Glomerular visceral epithelial cell (primary cell): ENCODE measurements around the gene STAT4.
"Not testable (repeated sequence)": the region's sequence is repeated elsewhere in the genome, so short reads cannot be mapped to it uniquely, and the experiment has no call there.

Experiments
- DNase-seq: peaks from one replicate; pipeline ENCODE4 v3.0.0-alpha.2; 2016; ENCODE audit errors: extremely low spot score

The STAT4 gene

DNA sequence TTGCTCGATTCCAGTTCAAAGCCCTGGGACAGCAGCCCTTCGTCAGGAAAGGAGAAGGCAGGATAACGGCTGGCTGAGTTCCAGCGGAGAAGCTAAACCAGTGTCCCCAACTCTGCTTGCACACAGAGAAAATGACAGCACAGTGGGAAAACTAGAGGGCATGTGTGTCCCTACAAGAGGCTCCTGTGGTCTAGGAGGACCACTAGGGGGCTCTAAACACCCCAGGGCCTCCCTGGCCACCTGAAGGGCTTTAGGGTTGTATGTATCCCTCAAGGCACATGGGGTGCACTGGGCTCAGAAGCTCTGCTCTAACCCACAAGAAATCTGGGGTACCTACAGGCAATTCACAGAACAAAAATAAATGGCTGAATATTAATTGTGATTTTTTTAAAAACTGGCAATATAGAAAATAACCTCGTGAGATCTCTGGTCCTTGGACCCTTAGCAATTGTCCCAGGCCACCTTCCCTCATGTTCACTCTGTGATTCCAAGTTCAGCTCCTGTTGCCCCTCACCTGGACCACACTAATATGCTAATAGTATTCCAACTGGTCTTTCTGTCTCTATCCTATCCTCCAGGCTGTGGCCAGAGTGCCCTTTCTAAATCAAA lies 154.4 kb downstream of the STAT4 start:
- DNase-seq = peak; percentile 58

DNA sequence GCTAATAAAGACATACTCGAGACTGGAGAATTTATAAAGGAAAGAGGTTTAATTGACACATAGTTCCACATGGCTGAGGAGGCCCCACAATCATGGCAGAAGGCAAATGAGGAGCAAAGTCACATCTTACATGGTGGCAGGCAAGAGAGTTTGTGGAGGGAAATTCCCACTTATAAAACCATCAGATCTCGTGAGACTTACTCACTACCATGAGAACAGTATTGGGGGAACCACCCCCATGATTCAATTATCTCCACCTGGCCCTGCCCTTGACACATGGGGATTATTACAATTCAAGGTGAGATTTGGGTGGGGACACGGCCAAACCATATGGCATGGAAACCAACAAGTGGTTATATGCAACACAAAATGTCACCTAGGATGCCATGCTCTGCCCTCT lies 155.5 kb downstream of the STAT4 start:
- not testable (repeated sequence) for DNase-seq

DNA sequence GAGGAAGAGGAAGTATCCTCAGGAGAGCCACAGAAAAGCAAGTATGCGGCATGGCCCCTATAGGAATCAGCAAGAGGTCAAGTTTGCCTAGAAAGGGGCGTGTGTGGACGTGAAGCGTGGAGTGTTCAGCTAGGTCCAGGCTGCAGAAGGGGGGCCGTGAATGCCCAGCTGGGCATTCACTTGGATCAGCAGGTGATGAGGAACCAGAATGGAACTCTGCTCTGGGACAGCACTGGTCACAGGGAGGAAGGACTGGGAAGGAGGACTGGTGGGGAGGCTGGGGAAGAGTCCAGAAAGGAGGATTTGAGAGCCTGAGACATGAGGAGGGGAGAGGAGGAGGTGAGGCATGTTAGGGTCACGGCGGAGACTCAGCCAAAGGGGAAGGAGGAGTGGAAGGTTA lies 156.6 kb downstream of the STAT4 start:
- DNase-seq = no peak

DNA sequence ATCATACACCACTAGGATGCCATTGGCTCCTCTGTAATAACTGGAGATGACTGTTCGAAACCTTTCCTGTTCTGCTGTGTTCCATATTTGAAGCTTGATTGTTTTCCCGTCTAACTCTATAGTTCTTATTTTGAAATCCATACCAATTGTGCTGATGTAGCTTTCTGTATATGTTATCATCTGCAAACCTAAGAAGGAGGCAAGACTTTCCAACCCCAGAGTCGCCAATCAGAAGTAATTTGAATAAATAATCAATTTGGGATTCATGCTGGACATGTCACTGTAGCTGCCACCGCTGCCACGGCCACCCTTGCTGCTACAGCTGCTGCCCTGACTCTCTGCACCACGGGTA lies 157.5 kb downstream of the STAT4 start:
- DNase-seq = no peak

DNA sequence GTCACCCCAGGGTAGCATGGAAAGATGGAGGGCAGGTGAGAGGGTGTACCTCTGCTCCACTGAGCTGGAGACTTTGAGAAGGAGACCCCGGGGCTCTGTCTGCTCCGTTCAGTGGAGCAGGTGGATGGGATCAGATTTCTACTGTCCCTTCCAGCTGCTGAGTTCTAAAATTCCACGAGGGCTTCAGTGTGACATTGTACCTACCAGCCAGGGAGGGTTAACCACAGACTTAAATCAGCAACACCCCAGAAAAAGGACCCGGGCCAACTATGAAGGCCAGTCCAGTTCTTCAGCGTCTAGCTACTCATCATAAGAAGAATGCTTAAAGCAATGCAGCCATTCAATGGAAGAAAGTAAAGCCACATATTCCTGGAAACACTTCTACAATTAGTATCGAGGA lies 160.7 kb downstream of the STAT4 start:
- DNase-seq = no peak

DNA sequence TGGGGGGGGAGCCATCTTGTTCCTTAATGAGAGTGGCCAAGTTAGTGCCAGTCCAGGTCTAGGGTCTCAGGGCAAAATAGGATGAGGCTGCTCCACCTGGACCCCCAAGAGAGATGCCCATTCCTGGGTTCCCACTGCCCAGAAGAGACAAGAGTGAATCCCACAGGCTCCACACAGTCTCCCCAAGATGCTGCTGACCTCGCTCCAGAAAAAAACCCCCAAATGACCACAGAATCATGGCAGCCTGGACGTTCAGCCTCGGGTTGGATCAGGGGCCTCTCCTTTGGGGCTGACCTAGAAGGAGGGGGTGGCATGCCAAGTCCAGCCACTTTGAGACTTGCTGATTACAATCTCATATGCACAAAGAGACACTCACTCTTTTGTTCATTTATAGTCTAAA lies 161.9 kb downstream of the STAT4 start:
- DNase-seq = no peak

DNA sequence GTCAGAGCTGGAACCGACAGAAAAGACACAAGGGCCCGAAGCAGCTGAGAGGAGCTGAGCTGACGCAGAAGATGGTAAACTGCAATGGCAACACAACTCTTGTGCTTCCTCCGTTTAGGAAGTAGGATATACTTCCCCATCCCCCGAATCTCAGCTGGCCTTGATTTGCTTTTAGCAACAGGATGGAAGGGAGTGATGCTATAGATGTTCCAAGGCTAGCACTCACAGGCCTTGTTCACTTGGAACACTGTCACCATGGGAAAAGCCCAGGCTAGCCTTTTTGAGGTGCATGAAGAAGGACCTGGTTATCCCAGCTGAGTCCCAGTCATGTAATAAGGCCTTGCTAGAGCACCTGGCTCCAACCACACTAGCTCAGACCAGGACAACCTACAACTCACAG lies 162.9 kb downstream of the STAT4 start:
- no peak for DNase-seq

DNA sequence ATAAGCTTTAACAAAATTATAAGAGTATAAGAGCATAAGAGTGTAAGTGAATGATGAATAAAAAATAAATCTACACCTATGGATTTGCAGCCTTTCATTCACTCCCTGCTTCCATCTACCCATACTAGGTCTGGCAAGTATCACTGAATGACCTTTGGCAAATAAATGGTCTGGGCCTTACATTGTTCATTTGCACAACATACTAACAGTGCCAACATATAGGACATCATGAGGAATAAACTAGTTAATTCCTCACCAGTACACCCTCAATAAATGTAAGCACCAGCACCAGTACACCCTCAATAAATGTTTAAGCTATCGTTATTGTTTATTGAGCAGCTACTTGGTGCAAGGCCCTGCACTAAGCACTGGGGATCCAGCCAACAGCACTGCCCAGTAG lies 163.7 kb downstream of the STAT4 start:
- DNase-seq = no peak

DNA sequence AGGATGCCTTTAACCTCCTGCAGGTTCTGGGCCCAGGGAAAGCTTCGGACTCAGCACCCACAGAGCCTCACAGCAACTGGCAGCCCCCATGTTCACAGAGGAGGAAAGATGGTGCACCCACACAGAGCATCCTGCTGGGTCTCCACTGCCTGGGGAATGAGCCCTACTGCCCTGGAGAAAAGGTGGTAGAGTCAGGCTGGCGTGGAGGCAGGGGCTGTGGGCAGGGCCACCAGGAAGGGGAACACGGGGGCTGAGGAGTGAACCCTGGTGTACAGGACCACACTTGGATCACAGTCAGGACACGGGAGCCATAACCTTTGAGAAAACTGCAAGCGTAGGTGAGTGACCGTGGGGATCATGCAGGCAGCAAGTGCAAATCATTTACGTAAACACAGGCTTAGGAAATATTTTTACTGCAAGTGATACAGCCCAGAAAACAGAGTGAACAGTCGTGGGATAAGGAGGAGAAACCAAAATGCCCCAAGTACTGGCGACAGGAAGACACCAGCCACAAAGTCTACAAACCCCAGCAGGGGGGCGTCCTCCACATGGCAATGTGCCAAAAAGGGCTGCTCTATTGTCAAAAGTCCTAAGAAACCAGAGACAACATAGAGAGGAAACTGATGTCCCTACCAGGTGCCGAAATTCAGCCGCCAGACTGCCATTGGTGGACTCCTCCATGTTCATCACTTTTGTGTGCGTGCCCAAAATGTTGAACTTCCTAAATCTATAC lies 164.4 kb downstream of the STAT4 start:
- DNase-seq = no peak

DNA sequence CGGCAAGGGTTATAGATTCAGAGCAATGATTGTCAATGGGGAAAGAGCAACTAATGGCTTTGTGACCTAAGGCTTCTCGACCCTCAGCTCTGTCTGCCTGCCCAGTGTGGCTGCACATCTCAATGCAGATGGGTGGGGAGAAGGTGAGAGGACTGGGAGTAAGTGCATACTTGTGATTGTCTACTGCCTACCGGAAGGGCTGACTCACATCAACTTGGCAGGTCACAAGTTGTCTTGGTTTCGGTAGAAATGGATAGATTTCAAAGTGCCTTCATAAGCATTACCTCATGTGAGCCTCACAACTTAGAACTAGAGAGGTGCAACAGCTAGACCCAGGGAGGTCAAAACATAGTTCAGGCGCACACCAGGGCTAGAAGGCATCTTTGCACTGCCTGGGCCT lies 166.2 kb downstream of the STAT4 start:
- DNase-seq = peak; percentile 70

DNA sequence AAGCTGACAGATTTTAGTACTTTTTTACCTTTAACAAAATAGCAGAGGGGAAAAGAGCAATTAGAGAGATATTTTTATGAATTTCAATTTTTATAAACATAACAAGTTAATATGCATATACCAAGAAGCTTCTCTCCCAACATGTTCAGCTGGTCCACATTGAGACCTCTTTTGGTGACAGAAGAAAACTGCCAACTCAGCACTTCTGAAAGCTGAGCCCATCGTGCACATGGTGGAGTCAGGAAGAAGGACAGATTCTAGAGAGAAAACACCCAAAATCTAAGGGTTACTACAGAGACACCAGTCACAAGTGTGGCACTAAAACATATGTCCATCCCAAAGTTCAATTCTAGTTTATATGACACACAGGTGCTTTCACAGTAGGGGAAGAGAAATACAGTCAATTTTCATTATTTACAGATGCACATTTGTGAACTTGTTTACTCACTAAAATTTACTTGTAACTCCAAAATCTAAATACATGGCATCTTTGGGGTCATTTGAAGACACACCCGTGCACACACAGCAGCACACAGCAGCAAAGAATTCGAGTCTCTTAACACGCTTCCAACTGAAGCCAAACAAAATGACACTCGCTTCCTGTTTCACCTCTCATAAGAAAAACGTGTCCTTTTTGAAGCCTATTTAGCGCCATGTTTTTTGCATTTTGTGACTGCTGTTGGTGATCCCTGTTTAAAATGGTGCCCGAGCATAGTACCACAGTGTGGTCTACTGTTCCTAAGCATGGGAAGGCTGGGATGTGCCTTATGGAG lies 168.3 kb downstream of the STAT4 start:
- no peak for DNase-seq

DNA sequence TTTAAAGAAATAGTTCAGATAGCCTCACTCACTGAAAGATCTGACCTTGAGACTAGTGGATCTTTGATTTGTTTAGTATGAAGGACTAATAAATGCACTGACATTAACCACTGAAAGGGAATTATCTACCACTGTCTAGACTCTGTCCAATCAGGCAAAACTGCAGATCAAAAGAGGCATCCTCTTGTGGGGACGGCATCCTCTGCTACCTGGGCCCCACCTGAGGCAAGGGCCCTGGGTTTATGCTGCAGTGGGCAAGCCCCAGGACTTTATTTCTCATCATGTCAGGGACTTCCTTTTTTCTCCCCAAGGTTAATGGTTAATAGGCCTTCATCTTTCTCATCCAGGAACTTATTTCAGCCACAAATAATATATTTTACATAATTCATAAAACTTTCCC lies 169.1 kb downstream of the STAT4 start:
- no peak for DNase-seq

DNA sequence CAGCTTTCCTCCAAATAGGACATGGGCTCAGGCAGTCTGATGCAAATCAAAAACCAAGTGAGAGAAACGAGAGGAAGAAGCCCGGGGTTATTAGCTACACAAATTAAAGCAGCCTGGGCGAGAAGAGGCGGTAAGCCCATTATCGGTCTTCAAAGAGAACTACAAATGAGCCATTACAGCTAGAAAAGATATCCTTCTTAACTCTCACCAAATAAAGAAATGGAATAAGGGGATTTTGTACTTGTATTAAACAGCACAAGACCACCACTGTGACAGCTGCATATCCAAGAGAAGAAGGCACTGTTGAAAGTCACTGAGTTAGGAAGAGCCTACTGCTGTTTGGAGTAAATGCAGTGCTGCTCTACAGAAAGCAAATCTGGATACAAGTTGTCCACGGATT lies 169.5 kb downstream of the STAT4 start:
- no peak for DNase-seq

DNA sequence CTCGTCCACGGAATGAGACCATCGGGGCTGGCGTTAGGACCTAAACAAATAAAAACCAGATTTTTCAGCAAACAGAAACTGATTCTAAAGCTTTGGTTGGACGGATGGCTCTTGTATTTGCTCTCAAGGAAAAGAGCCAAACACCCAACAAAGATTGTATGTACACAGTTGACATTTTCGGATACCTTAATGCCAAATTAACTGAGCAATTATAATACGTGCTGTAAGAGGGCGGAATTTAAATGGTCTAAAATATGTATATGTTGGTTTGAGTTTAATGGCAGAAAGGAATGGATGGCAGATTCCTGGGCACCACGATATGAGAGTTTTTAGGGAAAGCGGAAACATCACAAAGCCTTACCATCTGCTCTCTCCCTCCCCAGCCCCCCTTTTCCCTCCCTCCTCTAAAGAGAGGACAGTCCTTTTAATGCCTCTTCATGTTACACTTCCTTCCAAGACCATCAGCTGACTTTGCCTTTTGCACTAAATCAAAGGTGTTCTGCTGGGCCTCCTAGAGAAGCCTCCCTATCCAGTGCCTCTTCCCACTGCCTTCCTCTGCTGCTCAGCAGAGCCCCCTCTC lies 170.1 kb downstream of the STAT4 start:
- DNase-seq = no peak

DNA sequence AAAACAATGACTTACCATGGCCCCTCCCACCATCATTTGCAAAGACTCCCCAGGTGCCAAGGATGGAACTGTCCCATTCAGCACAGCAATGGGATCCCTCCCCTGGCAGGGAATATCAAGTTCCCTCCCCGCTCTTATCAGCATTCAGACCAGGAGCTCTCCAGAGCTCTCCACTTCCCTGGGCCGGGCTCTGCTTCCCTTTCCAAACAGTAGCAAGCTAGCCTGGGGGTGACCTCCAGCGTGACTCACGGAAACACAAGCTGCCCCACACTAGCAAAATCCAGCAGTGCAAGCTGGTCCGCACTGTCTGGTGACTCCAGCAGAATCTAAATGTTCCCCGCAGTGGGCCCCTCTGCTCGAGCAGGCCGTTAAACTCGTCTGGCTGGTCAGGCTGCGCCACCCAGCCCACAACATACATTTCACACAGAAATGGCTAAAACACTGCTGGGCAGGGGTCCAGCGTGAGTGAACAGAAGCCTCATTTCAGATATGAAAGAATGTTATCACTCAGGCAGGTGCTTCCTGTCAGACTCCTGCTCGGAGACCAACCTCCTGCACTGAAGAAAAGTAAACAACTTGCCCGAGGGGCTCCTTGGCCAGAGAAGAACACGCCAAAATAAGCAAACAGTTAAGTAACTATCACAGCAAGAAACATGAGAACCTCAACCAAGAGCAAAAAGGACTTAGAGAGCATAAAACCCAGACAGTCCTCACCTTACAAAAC lies 170.7 kb downstream of the STAT4 start:
- DNase-seq = no peak
